GM19438 (cell line): ENCODE measurements around the gene MACROD1.
"Not testable (repeated sequence)": the region's sequence is repeated elsewhere in the genome, so short reads cannot be mapped to it uniquely, and the experiment has no call there.

Experiments used
- ATAC-seq: cut with Tn5 transposase; IDR thresholded peaks from one replicate; pipeline ENCODE4 v1.9.1; 2021; ENCODE audit warnings: low read depth; ENCODE audit not compliant: unreplicated experiment

MACROD1 gene

GRCh38 chr11:63979426-63979825 lies 186.5 kb downstream of the MACROD1 start:
- no peak for ATAC-seq

GRCh38 chr11:63978551-63979239 lies 187.2 kb downstream of the MACROD1 start:
- no peak for ATAC-seq

GRCh38 chr11:63974259-63975143 lies 191.4 kb downstream of the MACROD1 start, which contains the start of gene COX8A:
COX8A (plus strand) TSS chr11:63974620; CDS start chr11:63974681, 61 bp downstream.
- peak; percentile 97 for ATAC-seq

GRCh38 chr11:63973912-63974258 lies 192.0 kb downstream of the MACROD1 start:
- not testable (repeated sequence) for ATAC-seq

- ATAC-seq, result no peak
These were observed 195.0 kb downstream of the MACROD1 start for GRCh38 chr11:63970902-63971301.

GRCh38 chr11:63969461-63969860 lies 196.5 kb downstream of the MACROD1 start:
- ATAC-seq, result no peak

- ATAC-seq, result no peak
These were observed 199.5 kb downstream of the MACROD1 start for GRCh38 chr11:63966444-63966843.

GRCh38 chr11:63963895-63964294 lies 202.0 kb downstream of the MACROD1 start:
- ATAC-seq, result not testable (repeated sequence)

GRCh38 chr11:63961608-63962412 lies 204.1 kb downstream of the MACROD1 start:
- ATAC-seq, result no peak

GRCh38 chr11:63958008-63958407 lies 207.9 kb downstream of the MACROD1 start:
- no peak for ATAC-seq

- no peak for ATAC-seq
These were observed 213.3 kb downstream of the MACROD1 start for GRCh38 chr11:63952570-63952969.

GRCh38 chr11:63951779-63952536 lies 214.0 kb downstream of the MACROD1 start:
- no peak for ATAC-seq
